Measurements from ENCODE around the gene UPB1.
"Not testable (repeated sequence)": the region's sequence is repeated elsewhere in the genome, so short reads cannot be mapped to it uniquely, and the experiment has no call there.

Gene UPB1

GRCh38 chr22:24482575-24482974 lies 12.6 kb upstream of the UPB1 start:
- DNase-seq = peak; percentile 80

GRCh38 chr22:24482998-24483397 lies 12.1 kb upstream of the UPB1 start:
- DNase-seq = no peak

GRCh38 chr22:24483976-24484545 lies 11.1 kb upstream of the UPB1 start:
- DNase-seq = no peak

GRCh38 chr22:24485170-24485569 lies 10.0 kb upstream of the UPB1 start:
- no peak for DNase-seq

- DNase-seq = no peak
Observed at GRCh38 chr22:24485608-24486007, 9.5 kb upstream of the UPB1 start.

- no peak for DNase-seq
Observed at GRCh38 chr22:24486501-24486921, 8.6 kb upstream of the UPB1 start.

GRCh38 chr22:24489011-24489410 lies 6.1 kb upstream of the UPB1 start:
- DNase-seq = no peak

GRCh38 chr22:24489434-24489833 lies 5.7 kb upstream of the UPB1 start:
- DNase-seq = not testable (repeated sequence)

GRCh38 chr22:24492391-24492790 lies 2.7 kb upstream of the UPB1 start:
- DNase-seq = no peak

GRCh38 chr22:24494167-24494527 lies 985 bp upstream of the UPB1 start:
- no peak for DNase-seq

GRCh38 chr22:24495365-24495675 lies 188 bp downstream of the UPB1 start:
- no peak for DNase-seq

- DNase-seq = no peak
Observed at GRCh38 chr22:24496234-24496633, 1.1 kb downstream of the UPB1 start.

GRCh38 chr22:24496661-24497060 lies 1.5 kb downstream of the UPB1 start:
- DNase-seq = no peak

- DNase-seq = no peak
Observed at GRCh38 chr22:24497841-24498258, 2.7 kb downstream of the UPB1 start.

GRCh38 chr22:24498824-24499223 lies 3.7 kb downstream of the UPB1 start:
- no peak for DNase-seq

- DNase-seq = no peak
Observed at GRCh38 chr22:24499706-24500276, 4.7 kb downstream of the UPB1 start.

- DNase-seq = no peak
Observed at GRCh38 chr22:24500277-24500820, 5.2 kb downstream of the UPB1 start.

GRCh38 chr22:24501301-24502005 lies 6.3 kb downstream of the UPB1 start:
- DNase-seq = no peak

GRCh38 chr22:24502034-24502433 lies 6.9 kb downstream of the UPB1 start:
- no peak for DNase-seq

GRCh38 chr22:24502541-24502940 lies 7.4 kb downstream of the UPB1 start:
- DNase-seq = no peak

GRCh38 chr22:24503137-24503842 lies 8.2 kb downstream of the UPB1 start:
- DNase-seq = peak; percentile 30

GRCh38 chr22:24503843-24504338 lies 8.8 kb downstream of the UPB1 start:
- no peak for DNase-seq

- no peak for DNase-seq
Observed at GRCh38 chr22:24504540-24504939, 9.4 kb downstream of the UPB1 start.
